B cell (primary cell): Measurements from ENCODE around the gene ROR2. TPM values are rescaled to one million over a fixed set of nuclear protein-coding genes. Genes with fewer than 3 reads are reported as not detected.

Source experiments
- ATAC-seq: fragments of 200-7000 bp; cut with Tn5 transposase; one replicate; pipeline ENCODE4 v1.10.0; 2021; ENCODE audit warnings: low read depth, mild to moderate bottlenecking, moderate number of reproducible peaks, moderate library complexity
- CTCF ChIA-PET: fragments of 350-600 bp; sonication (Branson Sonifier 250); formaldehyde crosslinking; loops from one replicate; lab custom pipeline; 2021; ENCODE audit warnings: antibody characterized with exemption, inconsistent platforms; lab: Charles Lee
- POLR2A ChIA-PET: fragments of 350-600 bp; sonication (Branson Sonifier 250); formaldehyde crosslinking; loops from one replicate; lab custom pipeline; 2021; ENCODE audit warnings: antibody characterized with exemption; lab: Charles Lee
- DNase-seq: peaks from one replicate; pipeline ENCODE4 v3.0.0; 2013
- H2AFZ ChIP-seq: 2 replicates; pipeline ENCODE4 v1.6.1; 2012; ENCODE audit warnings: mild to moderate bottlenecking, low read depth, low read length; ENCODE audit not compliant: insufficient read depth, poor library complexity, severe bottlenecking
- H3K27ac ChIP-seq, 2 donors: 1 replicate in 1 of 2; 2 replicates in 1 of 2; pipeline ENCODE4 v1.5.1; 2012 to 2013; ENCODE audit warnings: low read length in 2 of 2, mild to moderate bottlenecking in 2 of 2, moderate library complexity in 1 of 2
- H3K27me3 ChIP-seq, 4 experiments: fragments of 200-600 bp in 1 of 4; sonication (generic) in 1 of 4; replicated peaks in 1 of 4; 1 replicate in 2 of 4; 2 replicates in 2 of 4; pipeline versions ENCODE4 v1.6.1 to v1.7.0; 2013 to 2016; ENCODE audit warnings: low read length in 3 of 4, mild to moderate bottlenecking in 2 of 4, mixed read lengths in 1 of 4, moderate library complexity in 1 of 4; ENCODE audit not compliant: insufficient read depth in 4 of 4, control insufficient read depth in 3 of 4; ENCODE audit errors: control extremely low read depth in 1 of 4
- H3K36me3 ChIP-seq, 2 experiments: replicated peaks in 1 of 2; 1 replicate in 1 of 2; 2 replicates in 1 of 2; pipeline versions ENCODE4 v1.6.1 to v1.7.1; 2013; ENCODE audit warnings: low read length in 1 of 2; ENCODE audit not compliant: insufficient read depth in 2 of 2, control insufficient read depth in 1 of 2; ENCODE audit errors: control extremely low read depth in 1 of 2, extremely low read depth in 1 of 2
- H3K4me1 ChIP-seq, 2 donors: fragments of 200-600 bp in 1 of 2; sonication (generic) in 1 of 2; 1 replicate in 1 of 2; 2 replicates in 1 of 2; pipeline versions ENCODE4 v1.5.1 to v1.6.1; 2013 to 2017; ENCODE audit warnings: low read length in 2 of 2; ENCODE audit not compliant: control insufficient read depth in 2 of 2, insufficient read depth in 2 of 2
- H3K4me2 ChIP-seq: replicated peaks from 2 replicates; pipeline ENCODE3; 2012; ENCODE audit warnings: mild to moderate bottlenecking, low read depth, low read length; ENCODE audit not compliant: poor library complexity, severe bottlenecking
- H3K4me3 ChIP-seq, 5 experiments: fragments of 200-600 bp in 1 of 5; sonication (generic) in 1 of 5; 1 replicate in 3 of 5; 2 replicates in 2 of 5; pipeline versions ENCODE4 v1.5.1 to v1.7.0; 2011 to 2016; ENCODE audit warnings: low read length in 4 of 5, mild to moderate bottlenecking in 4 of 5, low read depth in 2 of 5, control low read depth in 1 of 5, moderate library complexity in 1 of 5; ENCODE audit not compliant: insufficient read depth in 1 of 5; ENCODE audit errors: control extremely low read depth in 1 of 5, extremely low read depth in 1 of 5
- H3K79me2 ChIP-seq: fragments of 200-600 bp; sonication (generic); one replicate; pipeline ENCODE4 v1.6.0; 2016; ENCODE audit warnings: low read length; ENCODE audit not compliant: control insufficient read depth, insufficient read depth
- H3K9ac ChIP-seq: fragments of 200-600 bp; sonication (generic); 2 replicates; pipeline ENCODE4 v1.6.1; 2017; ENCODE audit warnings: mild to moderate bottlenecking, low read length, moderate library complexity
- H3K9me3 ChIP-seq, 3 donors: one replicate each; pipeline versions ENCODE4 v1.6.1 to v1.7.1; 2013; ENCODE audit warnings: low read length in 2 of 3; ENCODE audit not compliant: control insufficient read depth in 2 of 3, insufficient read depth in 1 of 3; ENCODE audit errors: control extremely low read depth in 1 of 3
- H4K20me1 ChIP-seq: 2 replicates; pipeline ENCODE4 v1.6.0; 2012; ENCODE audit warnings: mild to moderate bottlenecking, low read length; ENCODE audit not compliant: insufficient read depth, control insufficient read depth, poor library complexity, severe bottlenecking
- H3K27ac Mint-ChIP-seq: one replicate; pipeline ENCODE4 v1.8.0; 2021; ENCODE audit warnings: mixed read lengths
- H3K27me3 Mint-ChIP-seq: one replicate; pipeline ENCODE4 v1.8.0; 2021; ENCODE audit warnings: mixed read lengths
- H3K4me1 Mint-ChIP-seq: one replicate; pipeline ENCODE4 v1.8.0; 2021; ENCODE audit warnings: mixed read lengths
- H3K4me3 Mint-ChIP-seq: one replicate; pipeline ENCODE4 v1.8.0; 2021; ENCODE audit warnings: mixed read lengths
- H3K9me3 Mint-ChIP-seq: one replicate; pipeline ENCODE4 v1.8.0; 2022; ENCODE audit warnings: mixed read lengths; ENCODE audit not compliant: insufficient read depth
- CTCF ChIP-seq: fragments of 200-600 bp; IDR thresholded peaks from one replicate; pipeline ENCODE4 v1.8.0; 2022; ENCODE audit warnings: antibody characterized with exemption, mild to moderate bottlenecking
- EZH2 ChIP-seq: IDR thresholded peaks from 2 replicates; pipeline ENCODE4 v1.6.1; 2012; ENCODE audit warnings: borderline replicate concordance, low read depth, mild to moderate bottlenecking, moderate library complexity, low read length; ENCODE audit not compliant: insufficient read depth, poor library complexity, severe bottlenecking
- WGBS: methylation state at CpG from one replicate; pipeline ENCODE4 v1.1.5; 2013; ENCODE audit warnings: missing lambda C conversion rate; ENCODE audit not compliant: insufficient coverage; 5-methylcytosine and 5-hydroxymethylcytosine counted together
- intact Hi-C: fragments of 100-400 bp; cut with micrococcal nuclease; formaldehyde crosslinking; loops from one replicate; pipeline ENCODE4 v1.10.0; 2022
- polyA plus RNA-seq: library from polyadenylated mRNA; depleted of rRNA; stranded (reverse); fragments of >200 nt; gene quantifications from 2 replicates; pipeline ENCODE4 v1.2.3, GENCODE V29; 2012
- total RNA-seq, 2 donors: library from RNA; stranded (reverse); fragments of 120-200 nt in 1 of 2; gene quantifications; 1 replicate in 1 of 2; 2 replicates in 1 of 2; pipeline versions ENCODE4 v1.2.3 to v1.2.4, GENCODE V29; 2013 to 2022

ROR2 gene
- total and polyA plus RNA-seq, 2 donors (not counting 1 experiment from before 2014, with no cell fraction given) = 0.21 to 0.49 TPM

DNA sequence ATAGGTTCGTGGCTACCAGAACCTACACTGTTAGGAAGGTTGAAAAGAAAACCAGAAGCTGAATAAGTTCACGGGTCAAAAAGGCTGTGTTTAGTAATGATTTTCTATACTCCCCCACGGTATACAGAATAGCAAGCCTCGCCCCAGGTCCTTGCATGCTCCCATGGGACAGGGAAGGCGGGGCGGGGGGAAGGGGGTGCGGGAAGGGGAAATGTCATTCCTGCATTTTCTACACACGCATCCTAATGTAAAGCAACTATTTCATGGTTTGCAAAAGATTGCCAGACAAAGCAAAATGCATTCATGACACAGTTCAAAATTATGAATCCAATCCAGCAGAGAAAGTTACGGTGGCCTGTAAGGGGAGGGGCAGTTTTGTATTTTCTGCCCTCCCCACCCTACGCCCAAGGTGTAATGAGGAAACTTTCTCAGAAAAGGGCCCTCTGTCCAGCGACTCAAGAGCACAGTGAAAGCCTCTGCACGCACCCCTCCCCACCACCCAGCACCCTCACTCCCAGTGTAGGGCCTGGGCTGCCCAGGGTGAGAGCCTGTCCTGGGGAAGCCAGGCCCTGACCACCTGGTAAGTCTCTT, 105.2 kb downstream of the ROR2 start:
- no peak for ATAC-seq
- H2AFZ ChIP-seq = no peak overlapping the region

More for the DNA sequence above, 105.2 kb downstream of the ROR2 start:
- whole genome bisulfite sequencing = 90% methylated on average over 2 of the region's 12 CpGs
- H3K27me3 ChIP-seq = peaks cover 0 to 13% (median 6%) of the 10 kb centered on the region in 4 experiments
- no peaks in the 10 kb centered on the region for H3K36me3 ChIP-seq
- no peak overlapping the region for H3K4me3 ChIP-seq
- H4K20me1 ChIP-seq = no peaks in the 10 kb centered on the region
- no peaks in the 10 kb centered on the region for H3K79me2 ChIP-seq
- H3K27ac ChIP-seq = no peak overlapping the region
- no peak for DNase-seq
- peaks cover 7 to 26% of the 10 kb centered on the region in 2 donors for H3K4me1 ChIP-seq
- H3K27ac Mint-ChIP-seq = no peak overlapping the region
- peaks cover 24% of the 10 kb centered on the region for H3K4me1 Mint-ChIP-seq
- H3K9me3 ChIP-seq = no peaks in the 10 kb centered on the region
- intact Hi-C loops = no loop called here
- H3K4me2 ChIP-seq = no peak overlapping the region
- H3K9me3 Mint-ChIP-seq = no peaks in the 10 kb centered on the region
- H3K27me3 Mint-ChIP-seq = peaks cover 34% of the 10 kb centered on the region
- H3K9ac ChIP-seq = no peak overlapping the region
- no peak for TF ChIP-seq EZH2
- no peak for TF ChIP-seq CTCF
- CTCF ChIA-PET = no interaction called here
- no peak overlapping the region for H3K4me3 Mint-ChIP-seq
- POLR2A ChIA-PET = no interaction called here
